ENCODE data around the gene ARHGAP10.

DNA sequence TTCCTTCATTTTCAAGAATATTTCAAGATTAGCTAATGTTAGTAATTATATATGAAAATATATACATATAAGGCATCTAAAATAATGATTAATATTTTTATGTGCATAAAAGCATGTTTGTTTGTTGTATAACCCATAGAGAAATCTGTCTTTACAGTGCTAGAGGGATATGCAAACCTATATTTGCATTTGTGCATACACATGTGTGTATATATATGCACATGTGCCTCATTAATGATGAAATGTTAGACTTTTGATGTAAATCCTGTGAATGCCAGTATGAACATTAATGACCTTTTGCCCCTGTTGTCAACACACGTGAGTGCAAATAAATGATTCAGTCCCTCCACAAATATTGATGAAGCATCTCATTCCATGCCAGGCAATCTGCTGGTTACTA, 197.9 kb downstream of the ARHGAP10 start:
- no peak for TF ChIP-seq CEBPB (IDR thresholded peaks at IDR 0.05; ENCODE audit: borderline replicate concordance in 1 of 2, low read depth in 2 of 2, low read length in 2 of 2)
- TF ChIP-seq EZH2 (IDR thresholded peaks at IDR 0.05; ENCODE audit: borderline replicate concordance, control insufficient read depth, low read depth, low read length): no peak
- TF ChIP-seq MXI1 (IDR thresholded peaks at IDR 0.05; ENCODE audit: low read depth, low read length): no peak
- TF ChIP-seq, protein P1, sequence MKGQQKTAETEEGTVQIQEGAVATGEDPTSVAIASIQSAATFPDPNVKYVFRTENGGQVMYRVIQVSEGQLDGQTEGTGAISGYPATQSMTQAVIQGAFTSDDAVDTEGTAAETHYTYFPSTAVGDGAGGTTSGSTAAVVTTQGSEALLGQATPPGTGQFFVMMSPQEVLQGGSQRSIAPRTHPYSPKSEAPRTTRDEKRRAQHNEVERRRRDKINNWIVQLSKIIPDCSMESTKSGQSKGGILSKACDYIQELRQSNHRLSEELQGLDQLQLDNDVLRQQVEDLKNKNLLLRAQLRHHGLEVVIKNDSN (IDR thresholded peaks at IDR 0.05; ENCODE audit: borderline replicate concordance, extremely low read length, insufficient read depth, low read depth, low read length): no peak
- no peak for TF ChIP-seq ZNF217 (IDR thresholded peaks at IDR 0.05)
- TF ChIP-seq CTCF (IDR thresholded peaks at IDR 0.05 in 2 of 3, conservative IDR thresholded peaks at IDR 0.05 in 1 of 3; ENCODE audit: control insufficient read depth in 2 of 3, extremely low read depth in 1 of 3, insufficient read depth in 1 of 3, low read depth in 3 of 3, low read length in 3 of 3): no peak
- no peak for TF ChIP-seq NRF1 (conservative IDR thresholded peaks at IDR 0.05; ENCODE audit: low read depth, low read length)
- TF ChIP-seq ELK1 (IDR thresholded peaks at IDR 0.05; ENCODE audit: low read depth, low read length): no peak
- no peak for TF ChIP-seq KLF5 (IDR thresholded peaks at IDR 0.05; ENCODE audit: partially characterized antibody)
- no peak for TF ChIP-seq USF2 (IDR thresholded peaks at IDR 0.05; ENCODE audit: borderline replicate concordance, low read depth, low read length)
- TF ChIP-seq SIN3A (IDR thresholded peaks at IDR 0.05; ENCODE audit: low read depth, low read length): no peak

Measured in GM12878 (cell line).